HUES48 (cell line): ENCODE data around the gene CCDC27.

ENCODE experiments used
- H3K27ac ChIP-seq: one replicate; pipeline ENCODE4 v1.7.0; 2013; ENCODE audit warnings: low read depth, low read length, inconsistent platforms
- H3K27me3 ChIP-seq: 2 replicates; pipeline ENCODE4 v1.6.1; 2013; ENCODE audit warnings: mild to moderate bottlenecking, low read length; ENCODE audit not compliant: control insufficient read depth, insufficient read depth
- H3K36me3 ChIP-seq: 2 replicates; pipeline ENCODE4 v1.6.1; 2013; ENCODE audit warnings: low read length; ENCODE audit not compliant: control insufficient read depth, insufficient read depth
- H3K4me1 ChIP-seq: 2 replicates; pipeline ENCODE4 v1.6.1; 2013; ENCODE audit warnings: mild to moderate bottlenecking, low read length; ENCODE audit not compliant: control insufficient read depth, insufficient read depth
- H3K4me3 ChIP-seq: 2 replicates; pipeline ENCODE4 v1.5.1; 2013; ENCODE audit warnings: mild to moderate bottlenecking, low read depth, low read length
- H3K9ac ChIP-seq: 2 replicates; pipeline ENCODE4 v1.6.1; 2013; ENCODE audit warnings: mild to moderate bottlenecking, low read depth, low read length, moderate library complexity
- H3K9me3 ChIP-seq: 2 replicates; pipeline ENCODE4 v1.6.1; 2013; ENCODE audit warnings: low read length; ENCODE audit not compliant: control insufficient read depth, insufficient read depth

Gene CCDC27

GRCh38 chr1:3732434-3733093 lies 19.7 kb upstream of the CCDC27 start:
- H3K9ac ChIP-seq: no peak overlapping the region
- no peaks in the 10 kb centered on the region for H3K9me3 ChIP-seq
- peaks cover 20% of the 10 kb centered on the region for H3K36me3 ChIP-seq
- H3K27ac ChIP-seq: no peak overlapping the region
- 0 out of 2 replicates have a peak, but pooled peaks cover 4% of the 10 kb centered on the region for H3K27me3 ChIP-seq
- no peaks in the 10 kb centered on the region; the same call in 1 of the 2 replicates for H3K4me1 ChIP-seq
- H3K4me3 ChIP-seq: peak overlapping the region; percentile 34; the same call in 1 of the 2 replicates

GRCh38 chr1:3733094-3733882 lies 19.0 kb upstream of the CCDC27 start:
- no peaks in the 10 kb centered on the region for H3K9me3 ChIP-seq
- no peak overlapping the region for H3K9ac ChIP-seq
- no peak overlapping the region for H3K27ac ChIP-seq
- H3K36me3 ChIP-seq: peaks cover 27% of the 10 kb centered on the region
- H3K4me1 ChIP-seq: no peaks in the 10 kb centered on the region; the same call in 1 of the 2 replicates
- 0 out of 2 replicates have a peak, but pooled peaks cover 4% of the 10 kb centered on the region for H3K27me3 ChIP-seq
- peak overlapping the region; percentile 34; the same call in 1 of the 2 replicates for H3K4me3 ChIP-seq

- Histone ChIP-seq H3K27me3 (0 out of 2 replicates have a peak, but pooled peaks cover 1% of the 10 kb centered on the region), H3K9ac (no peak overlapping the region), H3K36me3 (peaks cover 34% of the 10 kb centered on the region), H3K27ac (no peak overlapping the region), H3K4me1 (no peaks in the 10 kb centered on the region; the same call in 1 of the 2 replicates), H3K9me3 (no peaks in the 10 kb centered on the region), H3K4me3 (no peak overlapping the region)
Measured at GRCh38 chr1:3733883-3734589, 18.2 kb upstream of the CCDC27 start.

GRCh38 chr1:3734602-3735001 lies 17.6 kb upstream of the CCDC27 start:
- Histone ChIP-seq H3K9ac (no peak overlapping the region), H3K27ac (no peak overlapping the region), H3K36me3 (peaks cover 40% of the 10 kb centered on the region), H3K27me3 (no peaks in the 10 kb centered on the region), H3K4me3 (no peak overlapping the region), H3K9me3 (no peaks in the 10 kb centered on the region), H3K4me1 (no peaks in the 10 kb centered on the region; the same call in 1 of the 2 replicates)

- no peaks in the 10 kb centered on the region for H3K9me3 ChIP-seq
Measured at GRCh38 chr1:3735027-3735681, 17.1 kb upstream of the CCDC27 start.

GRCh38 chr1:3735688-3736087 lies 16.6 kb upstream of the CCDC27 start:
- no peaks in the 10 kb centered on the region; the same call in 1 of the 2 replicates for H3K4me1 ChIP-seq
- no peaks in the 10 kb centered on the region for H3K27me3 ChIP-seq
- no peak overlapping the region for H3K27ac ChIP-seq
- no peaks in the 10 kb centered on the region for H3K9me3 ChIP-seq
- H3K36me3 ChIP-seq: peaks cover 51% of the 10 kb centered on the region
- no peak overlapping the region for H3K4me3 ChIP-seq
- H3K9ac ChIP-seq: no peak overlapping the region

More at GRCh38 chr1:3735027-3735681, 17.1 kb upstream of the CCDC27 start:
- Histone ChIP-seq H3K36me3 (peaks cover 45% of the 10 kb centered on the region), H3K4me3 (no peak overlapping the region), H3K4me1 (no peaks in the 10 kb centered on the region; the same call in 1 of the 2 replicates), H3K9ac (no peak overlapping the region), H3K27ac (no peak overlapping the region), H3K27me3 (no peaks in the 10 kb centered on the region)

GRCh38 chr1:3736131-3736561 lies 16.1 kb upstream of the CCDC27 start:
- Histone ChIP-seq H3K4me3 (no peak overlapping the region), H3K9ac (no peak overlapping the region), H3K36me3 (peaks cover 54% of the 10 kb centered on the region)

GRCh38 chr1:3736708-3737107 lies 15.5 kb upstream of the CCDC27 start:
- H3K36me3 ChIP-seq: peaks cover 60% of the 10 kb centered on the region
- no peaks in the 10 kb centered on the region for H3K9me3 ChIP-seq
- no peaks in the 10 kb centered on the region; the same call in 1 of the 2 replicates for H3K4me1 ChIP-seq
- no peak overlapping the region for H3K27ac ChIP-seq
- H3K9ac ChIP-seq: no peak overlapping the region
- H3K4me3 ChIP-seq: no peak overlapping the region
- no peaks in the 10 kb centered on the region for H3K27me3 ChIP-seq

More at GRCh38 chr1:3736131-3736561, 16.1 kb upstream of the CCDC27 start:
- H3K9me3 ChIP-seq: no peaks in the 10 kb centered on the region
- H3K27me3 ChIP-seq: no peaks in the 10 kb centered on the region
- H3K4me1 ChIP-seq: no peaks in the 10 kb centered on the region; the same call in 1 of the 2 replicates
- H3K27ac ChIP-seq: no peak overlapping the region

GRCh38 chr1:3738943-3739342 lies 13.3 kb upstream of the CCDC27 start:
- Histone ChIP-seq H3K9me3 (no peaks in the 10 kb centered on the region), H3K9ac (no peak overlapping the region), H3K36me3 (peaks cover 77% of the 10 kb centered on the region), H3K4me3 (no peak overlapping the region), H3K4me1 (no peaks in the 10 kb centered on the region), H3K27me3 (no peaks in the 10 kb centered on the region), H3K27ac (no peak overlapping the region)

GRCh38 chr1:3740042-3740441 lies 12.2 kb upstream of the CCDC27 start:
- Histone ChIP-seq H3K27ac (no peak overlapping the region), H3K27me3 (no peaks in the 10 kb centered on the region), H3K9ac (no peak overlapping the region), H3K36me3 (peaks cover 80% of the 10 kb centered on the region), H3K4me1 (no peaks in the 10 kb centered on the region), H3K9me3 (no peaks in the 10 kb centered on the region), H3K4me3 (no peak overlapping the region)
